NCI-H748 (cell line): ENCODE results near the gene STRAP.
"Not testable (repeated sequence)": the region's sequence is repeated elsewhere in the genome, so short reads cannot be mapped to it uniquely, and the experiment has no call there.

Experiments used
- DNase-seq: peaks from one replicate; lab custom pipeline; 2025; ENCODE audit not compliant: unreplicated experiment; lab: John Stamatoyannopoulos, UW

Gene STRAP

DNA sequence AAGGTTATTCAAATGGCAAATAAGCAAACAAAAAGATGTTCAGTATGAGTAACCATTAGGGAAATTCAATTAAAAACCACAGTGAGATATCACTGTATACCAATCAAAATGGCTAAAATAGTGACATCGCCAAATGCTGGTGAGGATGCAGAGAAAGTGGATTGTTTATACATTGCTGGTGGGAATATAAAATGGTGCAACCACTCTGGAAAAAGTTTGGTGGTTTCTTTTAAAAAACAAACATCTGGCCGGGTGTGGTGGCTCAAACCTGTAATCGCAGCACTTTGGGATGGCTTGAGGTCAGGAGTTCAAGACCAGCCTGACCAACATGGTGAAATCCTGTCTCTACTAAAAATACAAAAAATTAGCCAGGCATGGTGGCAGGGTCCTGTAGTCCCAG lies 14.0 kb upstream of the STRAP start:
- no peak for DNase-seq

DNA sequence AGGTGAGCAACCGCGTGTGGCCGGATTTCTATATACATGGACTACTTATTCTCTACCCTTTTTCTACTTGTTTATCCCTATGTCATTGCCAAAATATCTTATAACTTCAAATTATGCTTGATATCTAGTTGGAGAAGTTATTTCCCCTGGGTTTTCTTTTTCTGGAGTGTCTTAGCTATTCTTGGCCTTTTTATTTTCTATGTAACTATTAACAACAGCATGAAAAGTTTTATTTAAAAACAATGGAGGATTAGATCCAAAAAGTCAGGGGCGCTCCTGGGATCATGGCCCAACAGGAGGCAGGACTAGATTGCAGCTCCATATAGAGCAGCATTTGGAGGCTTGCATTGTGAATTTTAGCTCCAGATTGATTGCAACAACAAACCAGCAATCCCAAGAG lies 8.6 kb upstream of the STRAP start:
- DNase-seq: no peak

DNA sequence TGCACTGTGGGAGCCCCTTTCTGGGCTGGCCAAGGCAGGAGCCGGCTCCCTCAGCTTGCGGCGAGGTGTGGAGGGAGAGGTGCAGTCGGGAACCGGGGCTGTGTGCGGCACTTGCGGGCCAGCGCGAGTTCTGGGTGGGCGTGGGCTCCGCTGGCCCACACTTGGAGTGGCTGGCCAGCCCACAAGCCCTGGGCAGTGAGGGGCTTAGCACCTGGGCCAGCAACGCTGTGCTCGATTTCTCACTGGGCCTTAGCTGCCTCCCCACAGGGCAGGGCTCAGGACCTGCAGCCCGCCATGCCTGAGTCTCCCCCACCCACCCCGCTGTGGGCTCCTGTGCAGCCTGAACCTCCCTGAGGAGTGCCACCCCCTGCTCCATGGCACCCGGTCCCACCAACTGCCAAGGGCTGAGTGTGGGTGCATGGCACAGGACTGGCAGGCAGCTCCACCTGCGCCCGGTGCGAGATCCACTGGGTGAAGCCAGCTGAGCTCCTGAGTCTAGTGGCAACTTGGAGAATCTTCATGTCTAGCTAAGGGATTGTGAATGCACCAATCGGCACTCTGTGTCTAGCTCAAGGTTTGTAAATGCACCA lies 7.5 kb upstream of the STRAP start:
- not testable (repeated sequence) for DNase-seq

DNA sequence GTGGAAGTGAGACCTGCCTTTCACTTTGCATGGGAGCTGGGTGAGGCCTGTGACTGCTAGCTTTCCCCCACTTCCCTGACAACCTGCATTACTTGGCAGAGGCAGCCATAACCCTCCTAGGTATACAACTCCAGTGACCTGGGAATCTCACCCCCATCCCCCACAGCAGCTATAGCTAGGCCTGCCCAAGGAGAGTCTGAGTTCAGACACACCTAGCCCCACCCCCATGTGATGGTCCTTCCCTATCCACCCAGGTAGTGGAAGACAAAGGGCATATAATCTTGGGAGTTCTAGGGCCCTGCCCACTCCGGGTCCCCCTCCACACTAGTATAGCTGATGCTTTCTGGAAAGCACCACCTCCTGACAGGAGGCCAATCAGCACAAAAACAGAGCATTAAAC lies 6.3 kb upstream of the STRAP start:
- no peak for DNase-seq

DNA sequence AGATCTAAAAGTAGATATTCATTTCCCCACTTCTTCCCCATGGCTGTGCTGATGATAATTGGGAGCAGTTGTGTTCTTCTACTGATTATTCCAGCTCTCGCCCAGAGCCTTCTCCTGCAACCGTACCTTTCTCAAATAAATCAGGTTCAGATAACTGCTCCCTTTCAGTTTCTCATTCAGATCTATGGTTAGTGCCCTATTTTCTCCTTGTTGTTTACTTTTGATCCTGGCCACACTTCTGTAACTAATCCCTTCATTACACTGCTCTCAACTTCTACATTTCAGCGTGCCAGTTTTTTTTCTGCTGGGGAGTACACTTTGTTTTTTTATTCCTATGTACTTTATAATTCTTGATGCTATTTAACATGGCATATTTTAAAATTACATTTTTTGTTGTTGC lies 2.8 kb upstream of the STRAP start:
- DNase-seq: no peak

DNA sequence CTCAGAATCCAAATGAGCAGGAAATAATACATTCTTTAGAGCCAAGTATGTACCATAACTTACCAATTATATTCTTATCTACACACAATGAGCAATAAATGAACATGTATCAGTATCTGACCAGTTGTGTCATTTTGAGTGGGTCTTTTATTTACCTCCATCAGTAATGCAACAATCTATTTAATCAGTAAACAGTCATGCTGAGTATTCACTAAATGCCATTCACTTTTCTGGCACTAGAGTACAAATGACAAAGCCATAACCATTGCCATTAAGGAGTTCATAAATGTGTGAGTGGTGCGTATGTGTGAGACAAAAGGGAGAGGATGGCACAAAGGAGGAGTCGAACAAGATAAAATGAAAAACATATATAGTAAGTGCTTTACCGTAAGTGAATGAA lies 1.5 kb upstream of the STRAP start:
- DNase-seq: peak; percentile 89

DNA sequence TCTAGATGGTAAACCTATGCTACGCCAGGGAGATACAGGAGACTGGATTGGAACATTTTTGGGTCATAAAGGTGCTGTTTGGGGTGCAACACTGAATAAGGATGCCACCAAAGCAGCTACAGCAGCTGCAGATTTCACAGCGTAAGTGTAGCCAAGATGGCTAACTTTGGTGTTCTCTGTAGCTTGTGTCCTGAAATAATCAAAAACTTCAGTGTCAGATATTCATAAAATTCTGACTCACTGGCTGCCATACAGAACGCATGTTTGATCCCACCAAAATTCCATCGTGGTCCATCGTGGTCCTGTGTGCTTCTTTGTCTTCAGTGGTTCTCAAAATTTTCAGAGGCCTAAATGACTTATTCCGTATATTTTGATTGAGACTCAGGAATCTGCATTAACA lies 1.3 kb downstream of the STRAP start:
- DNase-seq: no peak

DNA sequence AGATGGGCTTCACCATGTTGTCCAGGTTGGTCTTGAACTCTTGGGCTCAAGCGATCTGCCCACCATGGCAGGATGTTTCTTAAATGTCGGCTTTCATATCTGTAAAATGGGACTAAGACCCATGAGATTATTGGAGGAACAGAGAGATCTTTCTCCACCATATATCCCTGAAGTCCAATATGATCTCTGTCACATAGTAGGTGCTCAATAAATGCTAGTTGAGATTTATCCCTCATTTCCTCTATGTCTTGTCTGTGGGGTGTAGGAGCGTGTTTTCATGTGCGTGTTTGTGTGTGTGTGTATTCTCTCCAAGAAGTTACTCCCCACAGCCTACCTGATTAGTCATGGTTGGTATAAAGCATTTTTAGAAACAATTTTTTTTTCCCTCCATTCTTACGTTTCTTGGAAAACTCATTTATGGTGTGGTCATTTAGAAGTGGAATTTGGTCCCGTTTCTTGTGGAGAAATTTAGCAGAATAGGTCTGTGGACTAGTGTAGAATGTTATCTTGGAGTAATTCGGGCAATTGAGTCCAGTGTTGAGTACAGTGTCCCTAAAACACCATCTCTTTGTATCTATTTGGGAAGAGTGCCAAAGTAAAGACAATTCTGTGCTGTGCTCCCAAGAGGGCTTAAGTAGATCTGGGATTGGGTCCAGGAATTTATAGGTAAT lies 4.3 kb downstream of the STRAP start:
- DNase-seq: peak; percentile 75

DNA sequence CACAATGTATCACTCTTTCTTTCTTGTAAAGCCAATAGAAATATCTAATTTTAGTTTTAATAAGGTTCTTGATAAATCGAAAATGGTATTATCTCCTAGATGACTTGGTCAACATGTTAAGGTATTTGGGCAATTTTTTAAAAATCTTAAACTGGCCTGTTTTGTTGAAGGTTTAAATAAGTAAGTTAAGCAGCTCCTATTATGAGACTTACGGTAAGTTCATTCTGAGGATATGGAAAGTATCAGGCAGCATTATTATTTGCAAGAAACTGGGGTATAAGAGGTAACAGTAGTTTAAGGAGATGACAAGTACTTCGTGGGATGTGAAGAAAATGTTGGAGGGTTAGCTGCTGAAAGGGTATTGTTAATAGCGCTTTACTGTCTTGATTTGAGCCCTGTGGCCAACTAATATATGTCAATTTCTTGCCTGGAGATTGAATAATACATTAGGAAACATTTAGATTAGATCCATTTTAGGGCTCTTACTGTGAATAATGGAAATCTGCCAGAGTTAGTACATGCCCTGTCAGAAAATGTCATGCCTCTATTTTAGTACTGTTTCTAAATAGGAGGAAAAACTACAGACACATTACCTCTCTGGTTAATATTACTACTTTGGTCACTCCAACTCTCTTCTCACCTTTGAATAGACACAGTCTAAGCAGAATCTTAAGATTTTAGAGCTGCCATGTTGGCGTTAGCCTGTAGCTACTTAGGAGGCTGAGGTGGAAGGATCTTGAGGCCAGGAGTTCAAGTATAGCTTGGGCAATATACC lies 5.0 kb downstream of the STRAP start:
- no peak for DNase-seq

DNA sequence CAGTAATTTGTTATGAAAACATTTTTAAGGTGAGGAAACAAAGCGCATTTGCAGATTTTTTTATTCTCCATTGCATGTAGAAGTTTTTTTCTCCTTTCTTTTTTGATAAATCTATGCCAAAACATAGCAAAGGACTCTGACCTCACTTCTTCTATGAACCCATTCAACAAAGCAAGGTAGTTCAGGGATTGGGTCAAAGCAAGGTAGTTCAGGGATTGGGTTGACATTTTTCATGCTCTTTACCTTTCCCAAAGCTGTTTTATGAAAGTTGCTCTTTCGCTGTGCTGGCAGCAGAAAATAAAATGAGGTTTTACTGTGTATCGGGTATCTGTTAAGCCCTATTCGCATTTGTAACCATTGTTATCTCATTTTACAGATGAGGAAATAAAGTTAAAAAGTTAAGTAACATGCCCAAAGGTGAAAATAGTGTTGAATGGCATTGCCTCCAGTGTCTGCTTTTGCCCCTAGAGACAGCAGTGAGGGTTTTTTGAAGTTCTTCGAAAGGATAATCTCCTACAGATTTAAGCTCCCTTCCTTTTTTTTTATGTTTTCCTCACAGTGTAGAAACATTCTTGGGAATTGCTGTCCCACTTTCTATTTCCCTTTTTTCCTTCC lies 10.6 kb downstream of the STRAP start:
- no peak for DNase-seq

DNA sequence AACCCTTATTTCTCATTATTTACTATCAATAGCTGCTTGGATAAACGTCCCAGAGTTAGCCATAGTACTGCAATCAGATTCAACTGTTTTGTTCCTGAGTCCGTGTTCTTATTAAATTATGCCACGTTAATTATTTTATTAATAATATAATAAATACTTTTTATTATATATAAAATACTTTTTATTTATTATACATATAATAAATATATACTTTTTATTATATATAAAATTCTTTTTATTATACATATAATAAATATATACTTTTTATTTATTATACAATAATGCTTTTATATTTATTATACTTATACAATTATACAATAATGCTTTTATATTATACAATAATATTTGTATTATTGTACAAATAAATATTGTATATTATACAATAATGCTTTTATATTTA lies 11.1 kb downstream of the STRAP start:
- no peak for DNase-seq

DNA sequence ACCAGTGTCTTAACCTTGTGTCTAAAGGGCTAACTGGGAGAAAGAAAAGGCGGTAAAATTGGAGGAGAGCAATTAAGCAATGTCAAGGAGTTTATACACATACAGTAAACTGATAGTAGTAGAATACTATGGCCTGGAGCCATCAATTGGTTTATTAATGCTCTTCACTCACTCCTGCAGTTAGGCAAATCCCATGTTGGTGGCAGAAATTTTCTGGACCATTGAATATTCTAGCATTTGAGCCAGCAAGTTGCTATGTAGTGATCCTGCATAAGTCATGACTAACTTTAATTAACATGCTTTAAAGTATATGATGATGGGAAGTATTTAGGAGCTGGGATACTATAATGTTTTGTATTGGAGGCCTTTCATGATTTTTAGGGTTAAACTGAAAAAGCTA lies 14.7 kb downstream of the STRAP start:
- no peak for DNase-seq

DNA sequence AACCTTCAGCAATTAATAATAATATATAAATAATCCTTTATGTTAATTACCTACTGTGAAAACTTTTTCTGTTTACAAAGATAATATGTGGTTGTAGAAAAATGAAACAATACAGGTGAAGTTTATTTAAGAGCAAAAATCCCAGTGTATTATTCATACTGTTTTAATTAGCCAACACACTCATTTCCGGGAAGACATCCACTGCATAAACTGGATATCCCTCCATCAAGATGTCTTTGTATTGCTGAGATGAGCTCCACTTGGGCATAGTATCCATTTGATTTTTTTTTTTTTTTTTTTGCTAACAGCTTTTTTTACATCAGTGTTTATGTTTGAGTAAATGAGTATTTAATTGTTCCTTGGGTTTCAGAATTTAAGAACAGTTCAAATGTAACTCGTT lies 15.2 kb downstream of the STRAP start:
- no peak for DNase-seq

DNA sequence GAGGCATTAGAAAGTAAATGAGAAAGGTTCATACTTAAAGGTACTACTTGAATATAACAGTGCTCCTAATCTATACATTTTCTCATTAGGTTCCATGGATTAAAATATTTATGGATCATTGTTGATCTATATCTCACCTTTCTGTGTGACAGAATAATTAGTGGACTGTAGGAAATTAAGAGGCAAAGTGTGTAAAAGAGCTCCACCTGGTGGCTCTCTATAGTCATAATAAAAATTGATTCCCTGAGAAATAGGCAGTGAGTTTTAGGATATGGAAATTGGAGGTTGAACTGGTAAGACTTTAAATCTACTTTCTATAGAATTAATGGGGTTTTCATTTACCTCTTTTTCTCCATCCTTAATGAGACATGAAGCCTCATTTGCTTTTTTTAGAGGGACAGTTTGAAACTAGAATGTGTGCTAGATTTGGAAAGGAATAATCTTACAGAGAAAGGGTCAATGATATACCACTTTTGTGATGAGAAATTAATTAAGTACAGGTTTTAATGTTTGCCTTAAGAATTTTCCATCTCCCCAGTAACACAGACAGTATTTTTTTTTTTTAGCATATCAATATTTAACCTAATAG lies 17.2 kb downstream of the STRAP start:
- peak; percentile 20 for DNase-seq

DNA sequence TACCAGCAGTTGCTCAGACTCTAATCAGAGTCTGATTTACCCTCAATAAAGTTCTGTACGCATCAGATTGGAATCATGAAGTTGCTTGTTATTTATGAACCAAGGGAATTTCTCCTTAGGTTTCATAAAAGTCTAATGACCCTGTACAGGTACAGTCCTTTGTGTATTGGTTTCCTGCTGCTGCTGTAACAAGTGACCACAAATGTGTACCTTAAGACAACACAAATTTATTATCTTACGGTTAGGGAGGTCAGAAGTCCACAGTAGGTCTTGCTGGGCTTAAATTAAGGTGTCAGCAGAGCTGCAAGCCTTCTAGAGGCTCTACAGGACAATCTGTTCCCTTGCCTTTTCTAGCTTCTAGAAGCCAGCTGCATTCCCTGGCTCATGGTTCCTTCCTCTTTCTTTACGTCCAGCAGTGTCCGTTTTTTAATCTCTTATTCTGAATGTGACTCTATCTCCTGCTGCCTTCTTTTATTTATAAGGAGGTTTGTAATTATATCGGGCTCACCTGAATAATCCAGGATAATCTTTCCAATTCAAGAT lies 22.3 kb downstream of the STRAP start:
- no peak for DNase-seq

DNA sequence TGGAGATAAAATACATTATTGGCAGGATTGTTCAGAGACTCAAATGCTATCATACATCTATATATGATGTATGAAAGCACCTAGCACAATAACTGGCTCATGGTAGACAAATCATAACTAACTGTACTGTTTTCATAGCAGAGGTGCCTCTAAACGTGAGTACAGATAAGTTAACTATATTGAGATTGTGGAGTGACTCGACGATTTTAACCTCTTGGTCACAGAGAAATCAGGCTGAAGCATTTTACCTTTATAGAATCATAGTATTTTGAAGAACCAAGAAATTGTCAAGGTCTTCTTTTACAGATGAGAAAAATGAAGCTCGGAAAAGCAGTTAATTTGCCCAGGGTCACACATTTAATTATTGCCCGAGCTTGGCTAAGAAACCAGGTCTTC lies 28.3 kb downstream of the STRAP start:
- no peak for DNase-seq

DNA sequence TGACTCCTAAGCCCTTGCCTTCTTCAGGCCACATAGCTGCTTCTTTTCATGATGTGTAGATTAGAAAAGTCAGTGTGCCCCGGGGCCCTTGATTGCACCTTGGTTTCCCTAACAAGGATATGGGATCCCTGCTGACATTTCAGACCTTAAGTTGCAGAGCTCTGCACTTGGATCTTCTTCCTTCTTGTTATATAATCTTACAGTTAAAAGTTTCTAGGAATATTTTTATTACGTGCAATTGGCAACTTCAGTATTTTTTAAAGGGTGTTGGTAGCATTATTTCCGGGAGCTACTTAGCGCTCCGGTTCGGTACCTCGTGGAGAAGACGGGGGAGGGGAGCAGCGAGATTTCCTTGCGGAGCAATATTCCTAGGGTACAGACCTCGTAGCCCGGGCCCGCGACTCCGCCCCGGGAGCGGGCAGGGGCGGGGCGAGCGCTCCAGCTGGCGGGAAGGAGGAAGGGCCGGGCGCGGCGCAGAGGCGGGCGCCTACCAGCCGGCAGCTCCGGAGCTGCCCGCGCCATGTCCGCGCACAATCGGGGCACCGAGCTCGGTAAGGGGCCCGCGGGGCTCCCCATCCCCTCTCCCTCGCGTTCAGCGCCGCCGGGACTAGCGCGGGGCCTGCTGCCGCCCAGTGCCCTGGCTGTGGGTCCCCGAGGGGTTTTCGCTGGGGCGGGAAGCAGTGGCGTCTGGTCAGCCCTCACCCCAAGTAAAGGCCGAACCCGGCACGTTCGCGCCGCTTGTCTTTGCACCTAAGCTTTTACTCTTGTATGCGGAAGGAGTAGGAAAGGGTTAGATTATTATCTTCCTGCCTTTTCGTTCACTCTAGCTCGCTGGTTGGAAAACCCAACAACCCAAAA lies 28.9 kb downstream of the STRAP start, which contains the start of gene DERA:
DERA (plus strand) TSS at position 469 of the 858 bp plus-strand sequence; CDS start at position 521, 52 bp downstream.
- DNase-seq: peak; percentile 84

DNA sequence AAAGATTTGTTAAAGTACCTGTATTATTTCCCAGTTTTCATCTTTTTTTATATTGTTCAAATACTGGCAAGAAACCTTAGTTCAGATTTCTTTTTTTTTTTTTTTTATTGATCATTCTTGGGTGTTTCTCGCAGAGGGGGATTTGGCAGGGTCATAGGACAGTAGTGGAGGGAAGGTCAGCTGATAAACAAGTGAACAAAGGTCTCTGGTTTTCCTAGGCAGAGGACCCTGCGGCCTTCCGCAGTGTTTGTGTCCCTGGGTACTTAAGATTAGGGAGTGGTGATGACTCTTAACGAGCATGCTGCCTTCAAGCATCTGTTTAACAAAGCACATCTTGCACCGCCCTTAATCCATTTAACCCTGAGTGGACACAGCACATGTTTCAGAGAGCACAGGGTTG lies 29.7 kb downstream of the STRAP start:
- not testable (repeated sequence) for DNase-seq

DNA sequence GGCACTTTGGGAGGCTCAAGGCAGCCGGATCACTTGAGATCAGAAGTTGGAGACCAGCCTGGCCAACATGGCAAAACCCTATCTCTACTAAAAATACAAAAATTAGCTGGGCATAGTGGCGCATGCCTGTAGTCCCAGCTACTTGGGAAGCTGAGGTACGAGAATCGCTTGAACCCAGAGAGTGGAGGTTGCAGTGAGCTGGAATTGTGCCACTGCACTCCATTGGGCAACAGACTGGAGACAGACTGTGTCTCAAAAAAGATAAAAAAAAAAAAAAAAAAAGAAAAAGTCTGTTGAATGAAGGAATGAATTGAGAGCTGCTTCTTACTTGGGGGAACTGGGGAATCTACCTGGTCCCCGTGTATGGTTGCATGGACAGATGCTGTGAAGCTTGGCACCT lies 31.9 kb downstream of the STRAP start:
- DNase-seq: not testable (repeated sequence)

DNA sequence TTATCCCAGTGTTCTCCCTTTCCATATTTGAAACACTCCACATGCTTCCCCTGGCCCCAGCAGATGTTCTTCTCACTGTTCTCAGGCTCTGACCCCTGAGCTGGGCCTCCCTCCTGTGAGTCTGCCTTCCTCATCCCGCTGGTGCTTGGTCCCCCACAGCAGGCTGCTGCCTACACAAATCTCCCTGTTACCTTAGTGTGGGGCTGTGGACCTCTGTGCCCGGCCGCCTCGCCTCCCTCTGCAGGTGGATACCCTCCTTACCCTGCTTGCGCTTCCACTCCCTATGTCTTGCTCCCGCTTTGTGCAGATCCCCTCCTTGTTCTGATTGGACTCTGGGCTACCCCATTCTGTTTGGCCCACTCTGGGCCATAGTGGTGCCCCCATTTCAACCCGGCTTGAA lies 35.9 kb downstream of the STRAP start:
- DNase-seq: no peak
